Inflammatory macrophage (primary cell): ENCODE results near the gene TDRD7.

Experiments used
- DNase-seq, 2 donors: peaks; one replicate each; pipeline ENCODE4 v3.0.0-alpha.2; 2020 to 2022

Gene TDRD7

DNA sequence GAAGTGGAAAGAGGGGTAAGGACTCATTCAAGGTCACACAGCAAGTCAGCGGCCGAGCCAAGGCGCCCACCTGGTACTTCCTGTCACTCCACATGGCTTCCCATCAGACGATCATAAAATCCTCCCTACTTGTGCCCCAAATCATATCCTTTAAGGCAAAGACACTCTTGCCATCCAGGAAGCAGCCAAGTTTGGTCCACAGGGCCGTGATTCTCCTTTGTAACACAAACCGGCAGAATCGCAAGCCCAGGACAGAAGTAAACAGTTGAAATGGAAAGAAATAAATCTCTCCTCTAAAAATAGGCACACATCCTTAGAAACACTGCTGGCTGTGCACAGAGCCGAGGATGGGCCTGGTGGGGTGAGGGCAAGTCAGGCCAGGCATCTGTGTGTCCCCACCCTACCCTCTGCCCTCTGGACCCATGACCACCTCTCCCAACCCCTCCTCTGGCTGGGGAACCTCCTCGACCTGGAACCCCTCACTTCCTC, 120.0 kb downstream of the TDRD7 start:
- DNase-seq: no peak

DNA sequence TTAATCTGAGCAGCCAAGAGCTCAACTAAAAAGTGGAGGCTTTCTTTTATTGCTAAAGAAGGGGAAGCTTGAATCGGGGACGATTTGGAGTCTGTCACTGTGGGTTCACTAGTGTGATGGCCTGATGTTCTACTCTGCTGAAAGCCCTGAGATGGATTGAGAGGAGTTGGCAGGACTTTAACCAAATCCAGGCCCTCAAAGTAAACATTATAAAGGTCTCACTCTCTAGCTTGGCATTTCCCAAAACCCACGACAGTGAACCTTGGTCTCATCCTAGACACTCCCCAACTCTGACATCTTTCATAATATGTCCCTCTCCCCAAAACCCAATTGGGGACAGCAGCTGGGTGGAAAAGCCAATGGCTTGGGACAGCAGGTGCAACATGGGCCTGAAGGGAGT, 122.3 kb downstream of the TDRD7 start:
- DNase-seq: no peak

DNA sequence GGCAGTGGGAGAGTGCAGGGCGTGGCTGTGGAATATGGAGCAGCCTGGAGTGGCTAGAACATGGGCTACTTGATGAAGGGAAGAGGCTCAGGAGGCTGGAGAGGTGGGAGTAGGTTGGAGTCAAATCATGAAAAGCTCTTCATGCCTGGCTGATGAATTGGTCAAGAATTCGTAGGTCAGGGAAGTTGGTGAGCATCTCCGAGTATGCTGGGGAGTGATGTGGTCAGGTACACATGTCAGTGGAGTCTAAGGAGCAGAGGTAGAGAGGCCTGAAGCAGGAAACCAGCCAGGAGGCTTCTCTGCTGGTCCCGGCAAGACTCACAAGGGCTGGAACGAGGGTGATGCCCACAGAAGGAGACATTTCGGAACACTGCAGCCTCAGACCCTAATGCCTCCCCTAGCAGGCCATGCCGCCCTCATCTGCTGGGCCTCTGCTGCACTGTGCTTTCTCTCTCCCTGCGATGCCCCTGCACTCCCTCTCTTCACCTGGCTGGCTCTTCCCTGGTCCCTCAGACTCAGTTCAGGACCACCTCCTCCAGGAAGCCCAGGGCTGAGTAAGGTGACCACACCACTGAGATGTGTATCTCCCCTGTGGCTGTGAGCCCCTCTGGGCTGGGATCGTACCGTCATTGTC, 123.2 kb downstream of the TDRD7 start:
- DNase-seq: no peak

DNA sequence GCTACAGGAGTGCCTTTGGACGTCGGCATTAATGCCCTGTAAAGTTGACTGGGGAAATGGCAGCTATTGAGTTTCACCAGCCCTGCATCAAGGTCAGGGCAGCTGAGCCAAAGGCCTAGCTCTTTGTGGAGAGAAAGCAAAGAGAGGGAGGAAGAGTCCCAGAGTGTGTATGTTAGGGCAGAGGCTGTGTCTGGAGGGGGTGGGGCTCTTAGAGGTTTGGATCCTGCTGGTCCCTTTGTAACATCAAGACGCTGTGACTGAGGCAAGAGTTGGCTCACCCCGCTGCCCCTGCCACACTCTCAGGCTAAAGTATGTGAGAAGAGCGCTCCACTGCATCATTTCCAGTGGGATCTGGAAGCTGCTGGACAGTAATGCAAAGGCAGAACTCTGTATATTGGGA, 123.9 kb downstream of the TDRD7 start:
- no peak for DNase-seq

DNA sequence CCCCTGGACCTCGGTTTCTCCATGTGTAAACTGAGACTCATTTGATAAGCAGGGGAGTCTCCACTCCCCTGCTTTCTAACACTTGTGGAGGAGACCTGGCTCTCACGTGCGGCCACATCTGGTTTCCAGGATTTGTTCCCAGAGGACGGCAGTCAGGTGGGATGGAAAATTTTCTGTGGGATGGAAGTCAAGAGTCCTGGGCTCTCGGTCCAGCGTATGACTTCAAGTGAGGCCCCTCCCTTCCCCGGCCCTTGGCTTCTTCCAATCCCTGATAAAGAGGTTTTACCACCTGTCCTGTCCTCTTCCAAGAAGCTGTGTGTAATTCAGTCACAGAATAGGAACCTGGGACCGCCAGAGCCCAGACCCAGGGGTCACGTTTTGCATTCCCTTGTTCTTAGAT, 124.6 kb downstream of the TDRD7 start:
- DNase-seq: no peak

DNA sequence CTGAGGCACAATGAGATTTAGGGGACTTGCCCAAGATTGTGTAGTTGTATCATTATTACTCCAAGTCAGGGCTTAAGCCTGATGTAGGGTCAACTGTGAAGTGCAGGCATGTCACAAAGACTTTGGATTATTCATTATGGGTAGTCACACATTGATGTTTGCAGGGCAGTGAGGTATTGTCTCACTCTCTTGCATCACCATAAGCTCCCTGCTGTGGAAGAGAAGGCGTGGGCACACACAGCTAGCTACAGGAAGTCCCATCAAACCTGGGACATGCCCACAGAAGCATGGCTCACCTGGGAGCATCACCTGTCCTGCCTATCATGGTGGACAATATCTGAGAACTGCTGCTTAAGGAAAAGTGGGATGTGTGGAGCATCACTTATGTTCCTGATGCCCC, 131.7 kb downstream of the TDRD7 start:
- no peak for DNase-seq

DNA sequence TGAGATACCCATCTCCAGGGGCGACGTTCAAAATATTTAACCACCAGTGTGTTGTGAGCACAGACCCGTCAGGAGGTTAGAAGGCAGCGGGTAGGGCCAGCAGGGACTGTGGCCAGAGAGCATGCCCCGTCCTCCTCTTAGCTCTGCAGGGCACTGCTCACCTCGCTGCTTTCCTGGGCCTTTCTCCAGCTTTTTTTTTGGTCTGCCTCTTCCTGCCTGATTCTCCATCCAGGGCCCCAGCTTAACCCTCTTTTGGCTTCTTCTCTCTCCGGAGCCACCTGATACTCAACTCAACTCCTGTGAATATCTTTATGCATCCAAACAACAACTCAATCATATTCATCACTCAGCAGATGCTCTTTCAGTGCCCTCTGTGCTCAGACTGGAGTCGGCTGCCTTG, 133.6 kb downstream of the TDRD7 start:
- DNase-seq: no peak
